PC-9 (cell line): ENCODE data around the gene ABHD8.

Experiments used
- EZH2 ChIP-seq: fragments of 200-600 bp; sonication (generic); IDR thresholded peaks from 2 replicates; pipeline ENCODE4 v1.8.0; 2017; ENCODE audit warnings: antibody characterized with exemption, low read depth
- TF ChIP-seq, protein P1 (sequence below): fragments of 200-600 bp; sonication (generic); conservative IDR thresholded peaks from 2 replicates; pipeline ENCODE4 v1.6.1; 2017; ENCODE audit warnings: mixed run types, antibody characterized with exemption, mild to moderate bottlenecking, moderate library complexity

DNA sequence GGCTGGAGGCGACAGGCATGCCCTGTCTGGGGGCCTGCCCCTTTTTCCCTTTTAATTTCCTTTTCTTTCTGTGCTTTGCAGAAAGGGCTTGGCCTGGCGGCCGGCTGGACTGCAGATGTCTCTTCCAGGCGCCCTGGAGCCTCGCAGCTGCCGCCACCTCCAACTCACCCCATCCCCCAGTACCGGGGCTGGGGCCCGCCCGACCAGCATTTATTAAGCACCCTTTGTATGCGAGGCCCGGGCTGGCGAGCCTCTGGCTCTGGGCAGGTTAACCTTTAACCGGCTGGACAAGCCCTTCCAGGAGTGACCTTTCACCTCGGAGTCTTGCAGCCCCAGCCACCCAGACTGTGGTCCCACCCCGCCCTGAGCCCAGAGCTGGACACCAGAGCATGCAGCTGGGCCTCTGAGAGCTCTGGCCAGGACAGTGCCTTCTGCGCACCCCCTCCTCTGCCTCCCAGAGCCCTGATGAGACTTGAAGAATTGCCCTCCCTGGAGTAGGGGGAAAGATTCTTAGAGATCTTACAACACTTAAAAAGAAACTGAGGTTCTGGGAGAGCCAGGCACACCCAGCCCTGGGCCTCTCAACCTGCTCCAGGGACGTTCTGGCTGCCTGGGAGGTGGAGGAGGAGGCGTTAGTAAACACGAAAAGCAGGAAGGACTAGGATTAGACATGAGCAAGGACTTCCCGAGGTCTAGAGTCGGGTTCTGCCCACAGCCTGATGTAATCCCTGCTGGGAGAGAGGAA lies 56.4 kb downstream of the ABHD8 start:
- TF ChIP-seq, protein P1, sequence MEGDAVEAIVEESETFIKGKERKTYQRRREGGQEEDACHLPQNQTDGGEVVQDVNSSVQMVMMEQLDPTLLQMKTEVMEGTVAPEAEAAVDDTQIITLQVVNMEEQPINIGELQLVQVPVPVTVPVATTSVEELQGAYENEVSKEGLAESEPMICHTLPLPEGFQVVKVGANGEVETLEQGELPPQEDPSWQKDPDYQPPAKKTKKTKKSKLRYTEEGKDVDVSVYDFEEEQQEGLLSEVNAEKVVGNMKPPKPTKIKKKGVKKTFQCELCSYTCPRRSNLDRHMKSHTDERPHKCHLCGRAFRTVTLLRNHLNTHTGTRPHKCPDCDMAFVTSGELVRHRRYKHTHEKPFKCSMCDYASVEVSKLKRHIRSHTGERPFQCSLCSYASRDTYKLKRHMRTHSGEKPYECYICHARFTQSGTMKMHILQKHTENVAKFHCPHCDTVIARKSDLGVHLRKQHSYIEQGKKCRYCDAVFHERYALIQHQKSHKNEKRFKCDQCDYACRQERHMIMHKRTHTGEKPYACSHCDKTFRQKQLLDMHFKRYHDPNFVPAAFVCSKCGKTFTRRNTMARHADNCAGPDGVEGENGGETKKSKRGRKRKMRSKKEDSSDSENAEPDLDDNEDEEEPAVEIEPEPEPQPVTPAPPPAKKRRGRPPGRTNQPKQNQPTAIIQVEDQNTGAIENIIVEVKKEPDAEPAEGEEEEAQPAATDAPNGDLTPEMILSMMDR: no peak
- TF ChIP-seq EZH2: no peak
